Testis (tissue), 2 donors: ENCODE measurements around the gene SPSB1.

ENCODE experiments used
- CTCF ChIP-seq, 3 experiments: fragments of 450-650 bp in 2 of 3; fragments of 200-600 bp in 1 of 3; sonication (generic) in 1 of 3; IDR thresholded peaks; one replicate each; pipeline ENCODE4 v1.5.1; 2016 to 2019; ENCODE audit warnings: antibody characterized with exemption in 3 of 3, mild to moderate bottlenecking in 2 of 3, moderate library complexity in 1 of 3
- POLR2A ChIP-seq: fragments of 450-650 bp; IDR thresholded peaks from one replicate; pipeline ENCODE4 v1.6.1; 2017; ENCODE audit warnings: antibody characterized with exemption, mild to moderate bottlenecking, moderate library complexity

- TF ChIP-seq POLR2A (no peak), CTCF (IDR thresholded peaks at IDR 0.05) (no peak)
These were observed 98.9 kb downstream of the SPSB1 start for GRCh38 chr1:9391620-9392019.
